Stimulated activated naive B cell treated with anti-CD40 and anti-IgM and Interleukin-4, amounts not matched to agents 10 μg/mL and 1 μg/mL and 100 μg/mL, for 72 hours (primary cell): ENCODE data around the gene HSD11B1.

ENCODE experiments used
- ATAC-seq, 2 donors: fragments of 150-1000 bp; cut with Tn5 transposase; replicated peaks; 2 replicates each; pipeline ENCODE4 v1.10.0; 2021; ENCODE audit warnings: moderate library complexity in 1 of 2
- DNase-seq: peaks from one replicate; pipeline ENCODE4 v3.0.0; 2021
- H3K27ac Mint-ChIP-seq: one replicate; pipeline ENCODE4 v1.8.0; 2022; ENCODE audit warnings: mild to moderate bottlenecking, mixed read lengths
- H3K27me3 Mint-ChIP-seq, 2 donors: one replicate each; pipeline ENCODE4 v1.8.0; 2022; ENCODE audit warnings: mixed read lengths in 2 of 2
- H3K36me3 Mint-ChIP-seq, 2 donors: one replicate each; pipeline ENCODE4 v1.8.0; 2022; ENCODE audit warnings: mixed read lengths in 2 of 2, mild to moderate bottlenecking in 1 of 2
- H3K4me1 Mint-ChIP-seq, 2 donors: one replicate each; pipeline ENCODE4 v1.8.0; 2022; ENCODE audit warnings: mixed read lengths in 2 of 2, mild to moderate bottlenecking in 1 of 2
- H3K4me3 Mint-ChIP-seq, 2 donors: one replicate each; pipeline ENCODE4 v1.8.0; 2022; ENCODE audit warnings: mild to moderate bottlenecking in 2 of 2, mixed read lengths in 2 of 2, moderate library complexity in 1 of 2
- H3K9me3 Mint-ChIP-seq, 2 donors: one replicate each; pipeline ENCODE4 v1.8.0; 2022; ENCODE audit warnings: mixed read lengths in 2 of 2, mild to moderate bottlenecking in 1 of 2

HSD11B1 gene

GRCh38 chr1:209723756-209724693, 19.4 kb downstream of the HSD11B1 start:
- Mint-ChIP-seq H3K27ac (peak overlapping the region; percentile 7), H3K4me1 (peaks cover 5 to 9% of the 10 kb centered on the region in 2 donors), H3K4me3 (no peak overlapping the region), H3K36me3 (peaks cover 0 to 2% of the 10 kb centered on the region in 2 donors), H3K27me3 (peaks cover 3 to 6% of the 10 kb centered on the region in 2 donors), H3K9me3 (peaks cover 0 to 4% of the 10 kb centered on the region in 2 donors)
- no peak for DNase-seq
- peak; percentile 61 to 84 for ATAC-seq

- Mint-ChIP-seq H3K36me3 (peaks cover 0 to 2% of the 10 kb centered on the region in 2 donors), H3K9me3 (no peaks in the 10 kb centered on the region), H3K27me3 (peaks cover 3 to 6% of the 10 kb centered on the region in 2 donors), H3K4me1 (peaks cover 2 to 9% of the 10 kb centered on the region in 2 donors), H3K27ac (no peak overlapping the region), H3K4me3 (no peak overlapping the region)
- ATAC-seq (no peak), DNase-seq (no peak)
These were observed 22.6 kb downstream of the HSD11B1 start for GRCh38 chr1:209727286-209727685.

- H3K36me3 Mint-ChIP-seq: peaks cover 0 to 2% of the 10 kb centered on the region in 2 donors
- no peak for DNase-seq
- peaks cover 2 to 9% of the 10 kb centered on the region in 2 donors for H3K4me1 Mint-ChIP-seq
These were observed 23.1 kb downstream of the HSD11B1 start for GRCh38 chr1:209727785-209728184.

DNA sequence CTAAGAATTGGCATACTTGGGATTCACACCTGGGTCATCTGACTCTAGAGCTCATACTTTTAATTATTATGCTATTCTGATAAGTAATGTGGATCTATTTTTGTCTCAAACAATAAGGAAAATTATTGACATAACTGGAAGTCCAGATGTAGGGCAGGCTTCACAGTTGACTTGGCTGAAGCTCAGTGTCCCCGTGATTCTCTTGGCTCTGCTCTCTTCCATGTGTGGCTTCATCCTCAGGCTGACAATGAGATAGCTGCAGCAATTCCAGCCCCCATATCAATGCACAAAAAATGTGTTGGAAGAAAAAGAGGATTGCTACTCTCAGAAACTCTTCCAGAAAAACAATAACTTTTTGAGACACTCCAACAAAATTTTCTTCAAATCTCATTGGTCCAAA, 23.8 kb downstream of the HSD11B1 start:
- no peak for ATAC-seq
- Mint-ChIP-seq H3K27me3 (peaks cover 3 to 6% of the 10 kb centered on the region in 2 donors), H3K9me3 (no peaks in the 10 kb centered on the region), H3K4me1 (peaks cover 4 to 15% of the 10 kb centered on the region in 2 donors), H3K4me3 (no peak overlapping the region), H3K36me3 (peaks cover 0 to 2% of the 10 kb centered on the region in 2 donors), H3K27ac (no peak overlapping the region)
- no peak for DNase-seq

More at GRCh38 chr1:209727785-209728184, 23.1 kb downstream of the HSD11B1 start:
- Mint-ChIP-seq H3K27ac (no peak overlapping the region), H3K27me3 (peaks cover 3 to 6% of the 10 kb centered on the region in 2 donors), H3K4me3 (no peak overlapping the region), H3K9me3 (no peaks in the 10 kb centered on the region)
- ATAC-seq: no peak

- Mint-ChIP-seq H3K27ac (no peak overlapping the region), H3K4me3 (no peak overlapping the region), H3K4me1 (peaks cover 11 to 16% of the 10 kb centered on the region in 2 donors)
These were observed 24.8 kb downstream of the HSD11B1 start for GRCh38 chr1:209729436-209729835.

DNA sequence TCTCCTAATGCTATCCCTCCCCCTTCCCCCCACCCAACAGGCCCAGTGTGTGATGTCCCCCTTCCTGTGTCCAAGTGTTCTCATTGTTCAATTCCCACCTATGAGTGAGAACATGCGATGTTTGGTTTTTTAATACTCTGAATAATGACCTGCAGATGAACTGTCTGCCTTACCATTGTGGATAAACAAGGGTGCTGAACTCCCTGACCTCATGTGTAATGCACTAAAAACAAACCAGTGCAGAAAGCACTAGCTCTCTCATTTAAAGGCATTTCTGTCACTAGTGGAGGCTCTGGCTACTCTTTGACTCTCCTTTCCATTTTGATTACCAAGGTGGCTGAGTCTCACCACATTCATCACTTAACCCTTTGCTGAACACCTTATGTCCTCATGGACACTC, 28.1 kb downstream of the HSD11B1 start:
- Mint-ChIP-seq H3K36me3 (no peaks in the 10 kb centered on the region), H3K4me1 (peaks cover 28 to 41% of the 10 kb centered on the region in 2 donors), H3K4me3 (no peak overlapping the region), H3K27ac (no peak overlapping the region), H3K9me3 (no peaks in the 10 kb centered on the region), H3K27me3 (peaks cover 4 to 8% of the 10 kb centered on the region in 2 donors)
- ATAC-seq (no peak), DNase-seq (no peak)

More at GRCh38 chr1:209729436-209729835, 24.8 kb downstream of the HSD11B1 start:
- ATAC-seq (no peak), DNase-seq (no peak)
- Mint-ChIP-seq H3K36me3 (peaks cover 0 to 2% of the 10 kb centered on the region in 2 donors), H3K9me3 (no peaks in the 10 kb centered on the region), H3K27me3 (peaks cover 3 to 6% of the 10 kb centered on the region in 2 donors)

DNA sequence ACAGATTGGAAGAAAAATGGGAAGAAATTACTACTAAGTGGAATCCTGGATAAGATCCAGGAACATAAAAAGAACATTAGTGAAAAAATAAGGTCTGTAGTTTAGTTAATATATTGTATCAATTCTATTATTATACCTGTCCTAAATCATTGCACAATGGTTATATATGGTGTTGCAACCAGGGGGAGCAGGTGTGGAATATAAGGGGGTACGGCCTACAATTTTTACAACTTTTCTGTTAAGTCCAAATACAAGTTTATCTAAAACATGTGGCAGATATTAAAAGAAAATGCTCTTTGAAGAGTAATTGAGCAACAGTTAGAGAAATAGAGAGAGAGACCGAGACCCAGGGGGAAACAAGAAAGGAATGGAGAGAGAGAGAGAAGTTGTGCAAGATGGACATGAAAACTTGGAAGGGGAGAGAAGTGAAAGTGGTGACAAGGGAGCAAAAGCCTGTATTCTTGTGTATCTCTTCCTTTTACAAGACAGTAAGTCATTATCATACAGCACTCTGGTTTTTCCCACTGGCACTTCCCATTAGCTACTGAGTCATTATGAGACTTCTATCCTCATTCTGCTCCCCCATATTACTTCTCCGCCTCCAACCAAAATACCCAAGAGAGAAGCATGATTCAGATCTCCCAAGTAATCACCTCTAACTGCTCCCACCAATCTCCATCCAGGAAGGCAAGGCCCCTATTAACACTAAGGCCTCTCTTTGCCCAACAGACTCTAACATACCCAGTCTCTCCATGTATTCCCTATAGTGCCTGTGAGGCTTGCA, 29.0 kb downstream of the HSD11B1 start:
- Mint-ChIP-seq H3K27me3 (peaks cover 4 to 11% of the 10 kb centered on the region in 2 donors), H3K9me3 (no peaks in the 10 kb centered on the region), H3K4me3 (peak overlapping the region in 1 of 2 donors; percentile 9), H3K4me1 (peaks cover 28 to 41% of the 10 kb centered on the region in 2 donors), H3K27ac (no peak overlapping the region), H3K36me3 (no peaks in the 10 kb centered on the region)
- ATAC-seq (peak; percentile 69 to 73), DNase-seq (no peak)

GRCh38 chr1:209736490-209737117, 32.0 kb downstream of the HSD11B1 start:
- peak overlapping the region in 1 of 2 donors; percentile 61 for H3K4me3 Mint-ChIP-seq
- H3K27ac Mint-ChIP-seq: peak overlapping the region; percentile 28
- peaks cover 28 to 42% of the 10 kb centered on the region in 2 donors for H3K4me1 Mint-ChIP-seq
- no peak for DNase-seq
- H3K9me3 Mint-ChIP-seq: no peaks in the 10 kb centered on the region
- peaks cover 4 to 17% of the 10 kb centered on the region in 2 donors for H3K27me3 Mint-ChIP-seq
- H3K36me3 Mint-ChIP-seq: no peaks in the 10 kb centered on the region
- peak; percentile 55 to 66 for ATAC-seq

GRCh38 chr1:209737118-209737505, 32.5 kb downstream of the HSD11B1 start:
- H3K9me3 Mint-ChIP-seq: no peaks in the 10 kb centered on the region
- no peak overlapping the region for H3K4me3 Mint-ChIP-seq
- DNase-seq: no peak
- H3K27ac Mint-ChIP-seq: no peak overlapping the region
- ATAC-seq: no peak
- peaks cover 4 to 17% of the 10 kb centered on the region in 2 donors for H3K27me3 Mint-ChIP-seq
- peaks cover 32 to 47% of the 10 kb centered on the region in 2 donors for H3K4me1 Mint-ChIP-seq
- no peaks in the 10 kb centered on the region for H3K36me3 Mint-ChIP-seq

- Mint-ChIP-seq H3K4me3 (no peak overlapping the region), H3K9me3 (no peaks in the 10 kb centered on the region), H3K27me3 (peaks cover 4 to 17% of the 10 kb centered on the region in 2 donors), H3K4me1 (peaks cover 39 to 52% of the 10 kb centered on the region in 2 donors), H3K27ac (no peak overlapping the region), H3K36me3 (no peaks in the 10 kb centered on the region)
- ATAC-seq (no peak), DNase-seq (no peak)
These were observed 33.6 kb downstream of the HSD11B1 start for GRCh38 chr1:209738270-209738669.

DNA sequence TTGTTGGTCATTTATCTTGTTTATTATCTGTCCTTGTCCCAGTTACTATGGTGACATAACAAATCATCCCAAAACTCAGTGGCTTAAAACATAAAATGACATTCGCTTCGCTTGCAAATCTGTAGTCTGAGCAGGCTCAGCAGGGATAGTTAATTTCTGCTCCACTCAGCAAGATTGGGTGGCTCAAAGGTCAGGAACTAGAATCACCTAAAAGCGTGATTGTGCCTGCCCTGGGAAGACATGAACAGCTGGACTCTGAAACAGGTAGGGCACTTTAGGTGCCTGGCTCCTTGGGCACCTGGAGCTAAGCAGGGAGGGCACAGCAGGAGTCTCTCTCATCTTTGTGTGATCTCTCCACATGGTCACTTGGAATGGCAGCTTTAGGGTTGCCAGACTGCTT, 36.5 kb downstream of the HSD11B1 start:
- H3K4me1 Mint-ChIP-seq: peaks cover 27 to 34% of the 10 kb centered on the region in 2 donors
- H3K27me3 Mint-ChIP-seq: peaks cover 4 to 17% of the 10 kb centered on the region in 2 donors
- no peak overlapping the region for H3K4me3 Mint-ChIP-seq
- ATAC-seq (no peak), DNase-seq (no peak)
- H3K27ac Mint-ChIP-seq: peak overlapping the region; percentile 62
- H3K9me3 Mint-ChIP-seq: no peaks in the 10 kb centered on the region
- H3K36me3 Mint-ChIP-seq: no peaks in the 10 kb centered on the region

DNA sequence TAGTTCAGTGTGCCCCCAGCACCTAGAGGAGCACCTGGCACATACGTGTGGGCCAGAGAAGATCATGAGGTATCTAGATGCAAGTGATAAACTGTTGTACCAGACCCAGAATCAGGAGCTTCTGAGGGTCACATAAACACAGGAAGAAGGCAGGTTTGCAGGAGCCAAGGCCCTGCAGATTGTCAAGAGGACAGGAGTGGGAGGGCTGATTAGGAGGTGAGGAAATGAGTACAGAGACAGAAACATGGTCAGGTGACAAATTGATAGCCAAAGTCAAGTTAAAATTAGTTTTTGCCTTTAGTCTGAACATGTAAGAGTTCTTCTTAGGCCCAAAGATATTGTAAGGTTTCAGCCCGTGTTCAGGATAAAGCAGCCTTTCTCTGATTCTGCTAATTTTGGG, 37.2 kb downstream of the HSD11B1 start:
- peaks cover 4 to 17% of the 10 kb centered on the region in 2 donors for H3K27me3 Mint-ChIP-seq
- H3K4me3 Mint-ChIP-seq: no peak overlapping the region
- no peak overlapping the region for H3K27ac Mint-ChIP-seq
- no peaks in the 10 kb centered on the region for H3K9me3 Mint-ChIP-seq
- peaks cover 20 to 27% of the 10 kb centered on the region in 2 donors for H3K4me1 Mint-ChIP-seq
- H3K36me3 Mint-ChIP-seq: no peaks in the 10 kb centered on the region
- ATAC-seq (no peak), DNase-seq (no peak)

GRCh38 chr1:209742409-209743144, 37.9 kb downstream of the HSD11B1 start:
- H3K9me3 Mint-ChIP-seq: no peaks in the 10 kb centered on the region
- H3K27me3 Mint-ChIP-seq: peaks cover 0 to 10% of the 10 kb centered on the region in 2 donors
- H3K27ac Mint-ChIP-seq: peak overlapping the region; percentile 72
- no peaks in the 10 kb centered on the region for H3K36me3 Mint-ChIP-seq
- no peak overlapping the region for H3K4me3 Mint-ChIP-seq
- peak in 1 of 2 donors; percentile 14 for ATAC-seq
- peaks cover 20 to 25% of the 10 kb centered on the region in 2 donors for H3K4me1 Mint-ChIP-seq
- no peak for DNase-seq
